IMR-90 (cell line): ENCODE results near the gene TXNDC11.

Source experiments
- POLR2A ChIP-seq: IDR thresholded peaks from 2 replicates; pipeline ENCODE4 v1.6.1; 2012; ENCODE audit warnings: mild to moderate bottlenecking, low read depth, low read length
- TF ChIP-seq, protein P1 (sequence below): conservative IDR thresholded peaks from 2 replicates; pipeline ENCODE4 v1.5.1; 2012; ENCODE audit warnings: mild to moderate bottlenecking, low read depth, low read length, improper control_type of control experiment

DNA sequence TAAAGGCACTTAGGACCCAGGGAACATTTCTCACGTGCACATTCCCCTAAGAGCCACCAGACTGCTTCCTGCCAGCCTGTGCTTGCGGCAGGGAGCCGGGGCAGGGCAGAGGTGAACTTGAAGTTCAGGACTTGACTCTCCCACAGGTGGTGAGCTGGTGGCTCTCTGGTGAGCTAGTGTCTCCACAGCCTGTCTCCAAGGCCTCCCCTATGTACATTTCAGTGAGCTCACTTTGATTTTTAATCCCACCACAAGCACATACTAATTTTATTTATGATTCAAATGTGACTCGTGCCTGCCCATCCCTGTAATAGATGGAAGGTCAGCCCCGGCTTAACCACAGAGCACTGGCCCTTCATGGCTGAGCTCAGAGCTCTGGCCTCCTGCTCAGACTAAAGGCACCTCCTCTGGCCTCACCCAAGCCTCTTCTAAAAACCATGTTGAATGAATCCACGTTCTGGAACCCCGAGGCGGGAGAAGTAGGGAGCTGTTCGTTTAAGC lies 65.2 kb downstream of the TXNDC11 start:
- TF ChIP-seq, protein P1, sequence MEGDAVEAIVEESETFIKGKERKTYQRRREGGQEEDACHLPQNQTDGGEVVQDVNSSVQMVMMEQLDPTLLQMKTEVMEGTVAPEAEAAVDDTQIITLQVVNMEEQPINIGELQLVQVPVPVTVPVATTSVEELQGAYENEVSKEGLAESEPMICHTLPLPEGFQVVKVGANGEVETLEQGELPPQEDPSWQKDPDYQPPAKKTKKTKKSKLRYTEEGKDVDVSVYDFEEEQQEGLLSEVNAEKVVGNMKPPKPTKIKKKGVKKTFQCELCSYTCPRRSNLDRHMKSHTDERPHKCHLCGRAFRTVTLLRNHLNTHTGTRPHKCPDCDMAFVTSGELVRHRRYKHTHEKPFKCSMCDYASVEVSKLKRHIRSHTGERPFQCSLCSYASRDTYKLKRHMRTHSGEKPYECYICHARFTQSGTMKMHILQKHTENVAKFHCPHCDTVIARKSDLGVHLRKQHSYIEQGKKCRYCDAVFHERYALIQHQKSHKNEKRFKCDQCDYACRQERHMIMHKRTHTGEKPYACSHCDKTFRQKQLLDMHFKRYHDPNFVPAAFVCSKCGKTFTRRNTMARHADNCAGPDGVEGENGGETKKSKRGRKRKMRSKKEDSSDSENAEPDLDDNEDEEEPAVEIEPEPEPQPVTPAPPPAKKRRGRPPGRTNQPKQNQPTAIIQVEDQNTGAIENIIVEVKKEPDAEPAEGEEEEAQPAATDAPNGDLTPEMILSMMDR: no peak
- no peak for TF ChIP-seq POLR2A
